Lung (tissue), 12 donors: ENCODE data around the gene NKX2-2. TPM values are rescaled to one million over a fixed set of nuclear protein-coding genes. Genes with fewer than 3 reads are reported as not detected.
"Not testable (repeated sequence)": the region's sequence is repeated elsewhere in the genome, so short reads cannot be mapped to it uniquely, and the experiment has no call there.

Source experiments
- ATAC-seq: fragments of 200-7000 bp; cut with Tn5 transposase; one replicate; pipeline ENCODE4 v1.9.1; 2020; ENCODE audit warnings: moderate number of reproducible peaks; ENCODE audit not compliant: insufficient read depth, low FRiP score
- DNase-seq, 3 donors: peaks; one replicate each; pipeline ENCODE4 v3.0.0-alpha.2; 2013 to 2017
- H3K27ac ChIP-seq, 2 donors: one replicate each; pipeline ENCODE4 v1.5.1; 2013; ENCODE audit warnings: mild to moderate bottlenecking in 2 of 2, moderate library complexity in 2 of 2, control low read depth in 1 of 2, inconsistent platforms in 1 of 2, low read depth in 1 of 2, low read length in 1 of 2
- H3K27me3 ChIP-seq, 3 donors: one replicate each; pipeline ENCODE4 v1.5.1; 2013; ENCODE audit warnings: low read length in 2 of 3; ENCODE audit not compliant: control insufficient read depth in 3 of 3, insufficient read depth in 3 of 3
- H3K36me3 ChIP-seq, 4 donors: one replicate each; pipeline ENCODE4 v1.5.1; 2013; ENCODE audit warnings: low read length in 4 of 4, mild to moderate bottlenecking in 1 of 4, moderate library complexity in 1 of 4; ENCODE audit not compliant: control insufficient read depth in 4 of 4, insufficient read depth in 4 of 4
- H3K4me1 ChIP-seq, 5 donors: one replicate each; pipeline ENCODE4 v1.5.1; 2013; ENCODE audit warnings: low read length in 5 of 5, mild to moderate bottlenecking in 2 of 5, moderate library complexity in 1 of 5; ENCODE audit not compliant: control insufficient read depth in 5 of 5, insufficient read depth in 5 of 5
- H3K4me3 ChIP-seq: one replicate; pipeline ENCODE4 v1.5.1; 2013; ENCODE audit warnings: mild to moderate bottlenecking, control low read depth, moderate library complexity
- H3K9ac ChIP-seq, 2 donors: one replicate each; pipeline ENCODE4 v1.5.1; 2013; ENCODE audit warnings: low read length in 2 of 2, control low read depth in 1 of 2; ENCODE audit not compliant: insufficient read depth in 1 of 2
- H3K9me3 ChIP-seq, 4 donors: one replicate each; pipeline ENCODE4 v1.5.1; 2013; ENCODE audit warnings: low read length in 3 of 4, mild to moderate bottlenecking in 1 of 4, moderate library complexity in 1 of 4; ENCODE audit not compliant: control insufficient read depth in 4 of 4, insufficient read depth in 3 of 4
- CTCF ChIP-seq: IDR thresholded peaks from 2 replicates; pipeline ENCODE4 v1.5.1; 2012; ENCODE audit warnings: mild to moderate bottlenecking; ENCODE audit errors: control extremely low read depth, extremely low read depth
- WGBS, 2 donors: extraction: QIAGEN DNeasy Blood & Tissue Kit; methylation state at CpG; one replicate each; pipeline ENCODE4 v1.1.7; 2013; 5-methylcytosine and 5-hydroxymethylcytosine counted together
- polyA plus RNA-seq, 2 donors: library from polyadenylated mRNA; stranded (reverse); fragments of 200-250 nt; gene quantifications; one replicate each; pipeline ENCODE4 v1.2.1, GENCODE V29; 2013
- total RNA-seq, 2 donors: library from RNA; depleted of rRNA in 1 of 2; stranded (reverse); fragments of >200 nt in 1 of 2; gene quantifications; one replicate each; pipeline ENCODE4 v1.2.1, GENCODE V29; 2014 to 2021
- donor health status: control.
- donor health status: control.
- donor health status: Bipolar disorder and iron deficiency.
- donor health status: healthy.
- donor health status: DM: yes; HTN: yes; CAD: no.

The NKX2-2 gene
- total and polyA plus RNA-seq, 4 donors, result not detected

GRCh38 chr20:21490105-21490504 lies 23.8 kb downstream of the NKX2-2 start:
- WGBS, 2 donors, result 24 to 35% methylated on average over 2 of the region's 2 CpGs
- TF ChIP-seq CTCF, result no peak
- H3K36me3 ChIP-seq, result no peaks in the 10 kb centered on the region
- no peak for DNase-seq
- H3K9ac ChIP-seq, result no peak overlapping the region
- H3K4me3 ChIP-seq, result no peak overlapping the region
- ATAC-seq, result no peak
- H3K27ac ChIP-seq, result no peak overlapping the region
- H3K4me1 ChIP-seq, result no peaks in the 10 kb centered on the region
- H3K9me3 ChIP-seq, result peaks cover 0 to 3% (median 0%) of the 10 kb centered on the region in 4 donors
- peaks cover 0 to 10% (median 4%) of the 10 kb centered on the region in 3 donors for H3K27me3 ChIP-seq

DNA sequence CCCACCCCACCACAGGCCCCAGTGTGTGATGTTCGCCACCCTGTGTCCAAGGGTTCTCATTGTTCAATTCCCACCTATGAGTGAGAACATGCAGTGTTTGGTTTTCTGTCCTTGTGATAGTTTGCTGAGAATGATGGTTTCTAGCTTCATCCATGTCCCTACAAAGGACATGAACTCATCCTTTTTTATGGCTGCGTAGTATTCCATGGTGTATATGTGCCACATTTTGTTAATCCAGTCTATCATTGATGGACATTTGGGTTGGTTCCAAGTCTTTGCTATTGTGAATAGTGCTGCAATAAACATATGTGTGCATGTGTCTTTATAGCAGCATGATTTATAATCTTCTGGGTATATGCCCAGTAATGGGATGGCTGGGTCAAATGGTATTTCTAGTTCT lies 33.7 kb downstream of the NKX2-2 start:
- not testable (repeated sequence) for H3K36me3 ChIP-seq, H3K27me3 ChIP-seq, H3K9ac ChIP-seq, H3K4me1 ChIP-seq, H3K4me3 ChIP-seq, ATAC-seq, DNase-seq, H3K9me3 ChIP-seq, H3K27ac ChIP-seq
- 95 to 96% methylated on average over 2 of the region's 2 CpGs for WGBS, 2 donors

GRCh38 chr20:21465799-21466198 lies 48.1 kb downstream of the NKX2-2 start:
- DNase-seq (no peak), ATAC-seq (no peak)
- H3K4me1 ChIP-seq, result no peaks in the 10 kb centered on the region
- H3K27ac ChIP-seq, result no peak overlapping the region
- H3K9ac ChIP-seq, result no peak overlapping the region
- peaks cover 0 to 6% (median 0%) of the 10 kb centered on the region in 4 donors for H3K9me3 ChIP-seq
- H3K27me3 ChIP-seq, result no peaks in the 10 kb centered on the region
- no peak for TF ChIP-seq CTCF
- H3K36me3 ChIP-seq, result no peaks in the 10 kb centered on the region
- no peak overlapping the region for H3K4me3 ChIP-seq

GRCh38 chr20:21464916-21465315 lies 48.9 kb downstream of the NKX2-2 start:
- no peak for DNase-seq
- Histone ChIP-seq H3K4me1 (no peaks in the 10 kb centered on the region), H3K9ac (no peak overlapping the region), H3K4me3 (no peak overlapping the region), H3K27me3 (no peaks in the 10 kb centered on the region), H3K9me3 (peaks cover 0 to 6% (median 0%) of the 10 kb centered on the region in 4 donors), H3K36me3 (no peaks in the 10 kb centered on the region), H3K27ac (no peak overlapping the region)
- no peak for ATAC-seq
- 69 to 83% methylated on average over 2 of the region's 2 CpGs for WGBS, 2 donors
- no peak for TF ChIP-seq CTCF

Other genes starting within 250 kb of the NKX2-2 start
- 10 to 100 TPM; 50.5 to 62.2 TPM for gene XRN2, start 210.7 kb downstream of the NKX2-2 start, total RNA-seq
- 10 to 100 TPM; 12.6 to 56.7 TPM for gene XRN2, start 210.7 kb downstream of the NKX2-2 start, polyA plus RNA-seq
- not detected for gene NKX2-4, start 116.5 kb downstream of the NKX2-2 start, total RNA-seq
- gene NKX2-4, start 116.5 kb downstream of the NKX2-2 start, polyA plus RNA-seq, result not detected
- under 1 TPM in 1 of 2 donors, not detected in 1; 0.14 TPM for gene PAX1, start 191.6 kb upstream of the NKX2-2 start, total RNA-seq
- gene PAX1, start 191.6 kb upstream of the NKX2-2 start, polyA plus RNA-seq, result under 1 TPM; 0.05 to 0.06 TPM